Trophoblast cell (in vitro differentiated cells and primary cell): ENCODE data around the gene DEPDC5.

Source experiments
- DNase-seq, 2 donors: peaks; one replicate each; pipeline ENCODE4 v3.0.0-alpha.2; 2016
- H2AFZ ChIP-seq: 2 replicates; pipeline ENCODE4 v1.6.1; 2013; ENCODE audit warnings: low read length, moderate library complexity, mild to moderate bottlenecking; ENCODE audit not compliant: insufficient read depth, poor library complexity
- H2AK5ac ChIP-seq: 2 replicates; pipeline ENCODE4 v1.6.1; 2013; ENCODE audit warnings: mild to moderate bottlenecking, low read length
- H2BK120ac ChIP-seq: 2 replicates; pipeline ENCODE4 v1.6.1; 2013; ENCODE audit warnings: low read length, mild to moderate bottlenecking, moderate library complexity; ENCODE audit not compliant: insufficient read depth, poor library complexity
- H2BK12ac ChIP-seq: 2 replicates; pipeline ENCODE4 v1.6.1; 2013; ENCODE audit warnings: mild to moderate bottlenecking, low read length, moderate library complexity
- H2BK5ac ChIP-seq: 2 replicates; pipeline ENCODE4 v1.6.1; 2013; ENCODE audit warnings: low read length, low read depth, moderate library complexity, mild to moderate bottlenecking; ENCODE audit not compliant: poor library complexity
- H3K14ac ChIP-seq: 2 replicates; pipeline ENCODE4 v1.6.1; 2013; ENCODE audit warnings: mild to moderate bottlenecking, low read length
- H3K18ac ChIP-seq: 2 replicates; pipeline ENCODE4 v1.6.1; 2013; ENCODE audit warnings: mild to moderate bottlenecking, low read length
- H3K23ac ChIP-seq: 2 replicates; pipeline ENCODE4 v1.6.1; 2013; ENCODE audit warnings: low read length
- H3K27ac ChIP-seq: 2 replicates; pipeline ENCODE4 v1.5.1; 2013; ENCODE audit warnings: low read depth, mild to moderate bottlenecking, inconsistent platforms, low read length, moderate library complexity
- H3K27me3 ChIP-seq: 2 replicates; pipeline ENCODE4 v1.6.1; 2013; ENCODE audit warnings: inconsistent platforms, mild to moderate bottlenecking, low read length, moderate library complexity; ENCODE audit not compliant: insufficient read depth
- H3K36me3 ChIP-seq, 2 experiments: 1 replicate in 1 of 2; 2 replicates in 1 of 2; pipeline ENCODE4 v1.6.1; 2013; ENCODE audit warnings: low read length in 2 of 2, mild to moderate bottlenecking in 2 of 2, moderate library complexity in 1 of 2; ENCODE audit not compliant: insufficient read depth in 2 of 2, control insufficient read depth in 1 of 2
- H3K4ac ChIP-seq: 2 replicates; pipeline ENCODE4 v1.6.1; 2013; ENCODE audit warnings: low read depth, mild to moderate bottlenecking, low read length, moderate library complexity
- H3K4me1 ChIP-seq, 2 experiments: 1 replicate in 1 of 2; 2 replicates in 1 of 2; pipeline ENCODE4 v1.6.1; 2013; ENCODE audit warnings: low read length in 2 of 2, mild to moderate bottlenecking in 2 of 2, moderate library complexity in 1 of 2; ENCODE audit not compliant: insufficient read depth in 2 of 2, control insufficient read depth in 1 of 2
- H3K4me2 ChIP-seq: 2 replicates; pipeline ENCODE4 v1.6.1; 2013; ENCODE audit warnings: inconsistent platforms, mild to moderate bottlenecking, low read length, moderate library complexity
- H3K4me3 ChIP-seq: 2 replicates; pipeline ENCODE4 v1.5.1; 2013; ENCODE audit warnings: mild to moderate bottlenecking, low read depth, low read length, inconsistent platforms
- H3K79me1 ChIP-seq: one replicate; pipeline ENCODE4 v1.6.1; 2013; ENCODE audit warnings: low read length
- H3K79me2 ChIP-seq: 2 replicates; pipeline ENCODE4 v1.6.1; 2013; ENCODE audit warnings: low read length, mild to moderate bottlenecking; ENCODE audit not compliant: control insufficient read depth, insufficient read depth, poor library complexity
- H3K9ac ChIP-seq: 2 replicates; pipeline ENCODE4 v1.6.1; 2013; ENCODE audit warnings: mild to moderate bottlenecking, low read length
- H3K9me3 ChIP-seq: 2 replicates; pipeline ENCODE4 v1.6.1; 2013; ENCODE audit warnings: low read depth, mild to moderate bottlenecking, control low read depth, inconsistent platforms, low read length; ENCODE audit not compliant: insufficient read depth
- H4K12ac ChIP-seq: 2 replicates; pipeline ENCODE4 v1.6.1; 2013; ENCODE audit warnings: low read depth, mild to moderate bottlenecking, low read length, moderate library complexity
- H4K8ac ChIP-seq: 2 replicates; pipeline ENCODE4 v1.6.1; 2013; ENCODE audit warnings: low read depth, mild to moderate bottlenecking, low read length, moderate library complexity
- H4K91ac ChIP-seq: one replicate; pipeline ENCODE4 v1.6.1; 2013; ENCODE audit warnings: low read depth, mild to moderate bottlenecking, low read length, moderate library complexity
- WGBS: extraction: QIAGEN DNeasy Blood & Tissue Kit; methylation state at CpG from one replicate; pipeline ENCODE4 v1.1.7; 2013; ENCODE audit warnings: missing lambda C conversion rate; ENCODE audit not compliant: insufficient read length, insufficient coverage; ENCODE audit errors: extremely low coverage; 5-methylcytosine and 5-hydroxymethylcytosine counted together

DEPDC5 gene

DNA sequence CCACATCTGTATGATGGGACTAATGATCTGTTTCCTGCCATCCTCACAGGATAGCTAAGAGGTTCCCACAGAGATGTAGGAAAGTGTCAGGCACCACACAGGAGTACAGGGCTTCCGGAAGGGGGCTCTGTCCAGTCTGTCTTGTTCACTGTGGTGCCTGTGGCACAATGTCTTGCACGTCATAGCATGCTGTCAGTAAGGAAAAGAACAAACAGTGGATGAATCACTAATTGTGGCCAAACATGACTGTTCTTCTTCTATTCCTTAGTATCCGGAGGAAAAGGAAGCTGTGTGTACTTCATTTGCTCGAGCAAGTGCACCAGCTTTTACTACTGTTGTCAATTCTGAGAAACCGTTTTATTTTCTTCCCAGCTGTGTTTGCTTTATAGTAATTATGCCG, 117.1 kb downstream of the DEPDC5 start:
- H3K4ac ChIP-seq, result no peak overlapping the region
- peaks cover 0 to 2% of the 10 kb centered on the region in 2 experiments for H3K4me1 ChIP-seq
- H3K79me2 ChIP-seq, result no peaks in the 10 kb centered on the region
- H2AK5ac ChIP-seq, result no peak overlapping the region
- H3K23ac ChIP-seq, result no peak overlapping the region
- H3K4me2 ChIP-seq, result no peak overlapping the region
- H3K27me3 ChIP-seq, result no peaks in the 10 kb centered on the region
- peak in 1 of 2 donors; percentile 5 for DNase-seq
- H2BK5ac ChIP-seq, result no peak overlapping the region
- H3K27ac ChIP-seq, result no peak overlapping the region
- WGBS, result no CpG with 5 or more reads among the region's 6 CpGs
- no peak overlapping the region for H4K91ac ChIP-seq
- peaks cover 10 to 18% of the 10 kb centered on the region in 2 experiments for H3K36me3 ChIP-seq
- no peak overlapping the region for H4K8ac ChIP-seq
- no peak overlapping the region for H4K12ac ChIP-seq
- H2BK12ac ChIP-seq, result no peak overlapping the region
- H3K79me1 ChIP-seq, result no peaks in the 10 kb centered on the region
- no peak overlapping the region for H3K18ac ChIP-seq
- H3K9ac ChIP-seq, result no peak overlapping the region
- no peak overlapping the region for H2AFZ ChIP-seq
- H3K9me3 ChIP-seq, result no peaks in the 10 kb centered on the region
- no peak overlapping the region for H3K14ac ChIP-seq
- no peak overlapping the region for H2BK120ac ChIP-seq
- no peak overlapping the region for H3K4me3 ChIP-seq

DNA sequence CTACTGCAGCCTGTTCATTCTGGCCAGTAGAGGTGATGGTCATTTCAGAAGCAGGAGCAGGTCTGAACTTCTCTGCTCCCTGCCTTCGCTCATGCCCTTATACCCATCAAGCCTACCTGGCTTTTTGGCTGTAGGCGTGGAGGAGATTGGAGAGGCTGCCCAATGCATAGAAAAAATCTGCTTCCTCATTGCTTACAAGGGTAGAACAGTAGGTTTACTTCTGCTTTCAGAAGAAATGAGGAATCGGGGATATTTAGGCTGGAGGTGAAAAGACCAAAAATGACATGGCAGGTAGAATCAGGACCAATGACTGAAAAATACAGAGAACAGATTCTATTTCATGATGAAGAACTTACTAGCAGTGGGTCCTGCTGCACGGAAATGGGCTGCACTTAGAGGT, 117.7 kb downstream of the DEPDC5 start:
- no peak overlapping the region for H4K91ac ChIP-seq
- no peaks in the 10 kb centered on the region for H3K9me3 ChIP-seq
- WGBS, result no CpG with 5 or more reads among the region's 4 CpGs

DNA sequence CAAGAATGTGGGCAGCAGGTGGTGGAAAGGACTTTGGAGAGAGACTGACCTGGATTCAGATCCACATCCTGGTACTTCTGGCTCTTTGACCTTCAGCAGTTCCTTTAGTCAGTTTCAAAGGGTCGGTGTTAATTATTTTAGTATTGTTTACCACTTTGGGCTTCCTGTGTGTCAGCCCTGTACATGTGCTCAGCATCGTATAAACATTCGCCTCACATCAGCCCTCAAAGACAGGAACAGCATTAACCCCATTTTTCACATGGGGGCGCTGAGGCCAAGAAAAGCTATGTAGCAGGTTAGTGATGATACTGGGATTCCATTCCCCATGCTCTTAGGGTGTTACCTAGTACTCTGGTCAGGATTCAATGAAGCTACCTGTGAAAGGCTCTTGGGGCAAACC, 118.4 kb downstream of the DEPDC5 start:
- Histone ChIP-seq H3K14ac (no peak overlapping the region), H2BK120ac (no peak overlapping the region), H3K4me2 (no peak overlapping the region), H3K9ac (no peak overlapping the region), H3K79me1 (no peaks in the 10 kb centered on the region), H2BK12ac (no peak overlapping the region), H3K9me3 (no peaks in the 10 kb centered on the region), H3K4ac (no peak overlapping the region), H2AK5ac (no peak overlapping the region), H4K91ac (no peak overlapping the region), H4K8ac (no peak overlapping the region), H3K27me3 (no peaks in the 10 kb centered on the region), H3K4me3 (no peak overlapping the region), H2BK5ac (no peak overlapping the region), H3K27ac (no peak overlapping the region), H3K23ac (no peak overlapping the region), H4K12ac (no peak overlapping the region), H3K36me3 (peaks cover 12 to 18% of the 10 kb centered on the region in 2 experiments), H3K18ac (no peak overlapping the region), H3K79me2 (no peaks in the 10 kb centered on the region), H3K4me1 (no peaks in the 10 kb centered on the region), H2AFZ (no peak overlapping the region)
- no CpG with 5 or more reads among the region's 4 CpGs for WGBS
- DNase-seq, result peak in 1 of 2 donors; percentile 15

More for the DNA sequence above, 117.7 kb downstream of the DEPDC5 start:
- H2BK120ac ChIP-seq, result no peak overlapping the region
- H4K12ac ChIP-seq, result no peak overlapping the region
- H3K4me1 ChIP-seq, result no peaks in the 10 kb centered on the region
- DNase-seq, result no peak
- no peak overlapping the region for H2BK12ac ChIP-seq
- no peak overlapping the region for H3K27ac ChIP-seq
- H2AK5ac ChIP-seq, result no peak overlapping the region
- H3K23ac ChIP-seq, result no peak overlapping the region
- no peak overlapping the region for H3K14ac ChIP-seq
- H2AFZ ChIP-seq, result no peak overlapping the region
- no peak overlapping the region for H4K8ac ChIP-seq
- H3K18ac ChIP-seq, result no peak overlapping the region
- H3K4ac ChIP-seq, result no peak overlapping the region
- no peak overlapping the region for H3K4me2 ChIP-seq
- H3K9ac ChIP-seq, result no peak overlapping the region
- H3K36me3 ChIP-seq, result peaks cover 12 to 18% of the 10 kb centered on the region in 2 experiments
- no peaks in the 10 kb centered on the region for H3K79me1 ChIP-seq
- no peak overlapping the region for H3K4me3 ChIP-seq
- no peak overlapping the region for H2BK5ac ChIP-seq
- H3K79me2 ChIP-seq, result no peaks in the 10 kb centered on the region
- no peaks in the 10 kb centered on the region for H3K27me3 ChIP-seq

DNA sequence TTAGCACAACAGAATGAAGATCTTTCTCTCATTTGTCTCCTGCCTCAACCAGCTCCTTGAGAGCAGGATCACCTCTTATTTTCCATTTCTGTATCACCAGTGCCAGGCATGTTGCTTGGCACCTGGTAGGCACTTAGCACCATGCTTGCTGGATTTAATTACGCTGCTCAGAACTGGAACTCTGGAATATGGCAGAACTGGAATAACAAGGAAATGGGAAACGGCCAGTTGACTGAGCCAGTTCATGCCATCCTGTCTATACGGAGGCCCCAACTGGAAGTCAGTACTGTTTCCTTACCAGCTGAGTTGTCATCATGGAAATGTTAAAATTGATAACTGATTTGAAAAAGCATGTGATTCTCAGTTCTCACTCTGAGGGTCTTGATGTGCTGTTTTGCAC, 121.0 kb downstream of the DEPDC5 start:
- Histone ChIP-seq H3K9ac (no peak overlapping the region), H2BK12ac (no peak overlapping the region), H3K18ac (no peak overlapping the region), H4K12ac (no peak overlapping the region), H4K91ac (no peak overlapping the region), H2AFZ (no peak overlapping the region), H3K4me2 (no peak overlapping the region), H3K36me3 (peaks cover 17 to 24% of the 10 kb centered on the region in 2 experiments), H3K79me1 (no peaks in the 10 kb centered on the region), H3K4me3 (no peak overlapping the region), H3K79me2 (no peaks in the 10 kb centered on the region), H3K4ac (no peak overlapping the region), H4K8ac (no peak overlapping the region), H3K9me3 (no peaks in the 10 kb centered on the region), H3K14ac (no peak overlapping the region), H3K27me3 (no peaks in the 10 kb centered on the region), H3K4me1 (no peaks in the 10 kb centered on the region), H2BK5ac (no peak overlapping the region), H3K23ac (no peak overlapping the region), H2AK5ac (no peak overlapping the region), H3K27ac (no peak overlapping the region), H2BK120ac (no peak overlapping the region)
- WGBS, result no CpG with 5 or more reads among the region's 3 CpGs
- no peak for DNase-seq
